Measurements from ENCODE around the gene MNX1.

MNX1 gene

DNA sequence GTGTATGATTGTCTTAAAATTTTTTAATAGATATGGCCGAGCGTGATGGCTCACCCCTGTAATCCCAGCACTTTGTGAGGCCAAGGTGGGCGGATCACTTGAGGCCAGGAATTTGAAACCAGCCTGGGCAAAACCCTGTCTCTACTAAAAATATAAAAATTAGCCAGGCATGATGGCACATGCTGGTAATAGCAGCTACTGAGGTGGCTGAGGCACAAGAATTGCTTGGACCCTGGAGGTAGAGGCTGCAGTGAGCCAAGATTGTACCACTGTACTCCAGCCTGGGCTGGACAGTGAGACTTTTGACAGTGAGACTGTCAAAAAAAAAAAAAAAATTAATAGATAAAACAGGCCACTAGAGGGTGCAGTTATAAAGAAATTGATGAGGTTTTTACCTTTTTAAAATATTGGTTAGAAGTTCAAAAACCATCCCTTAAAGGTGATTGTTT lies 40.5 kb downstream of the MNX1 start:
- DNase-seq (ENCODE audit: low read depth in 2 of 2) = no peak

DNA sequence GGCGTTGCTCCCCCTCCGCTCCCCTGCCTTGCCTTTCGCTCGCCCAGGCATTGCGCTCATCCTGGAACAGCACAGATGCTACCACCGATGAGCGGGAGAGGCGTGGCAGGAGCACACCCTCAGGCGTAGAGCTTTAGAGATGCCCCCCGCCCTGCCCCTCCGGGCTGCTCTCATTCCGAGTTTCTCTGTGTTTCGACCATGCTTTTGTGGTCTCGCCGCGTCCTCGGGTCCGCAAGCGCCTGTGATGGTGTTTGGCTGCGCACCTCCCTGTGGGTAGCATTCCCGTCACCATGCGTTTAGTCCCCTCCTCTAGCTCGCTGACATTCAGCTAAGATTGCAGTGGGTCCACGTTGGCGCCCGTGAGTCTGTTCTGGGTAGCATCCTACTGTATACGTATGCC lies 42.3 kb downstream of the MNX1 start:
- DNase-seq (ENCODE audit: low read depth in 2 of 2) = no peak

GRCh38 chr7:156966387-156966786 lies 44.1 kb downstream of the MNX1 start:
- DNase-seq (ENCODE audit: low read depth in 2 of 2) = no peak

GRCh38 chr7:156964971-156965370 lies 45.5 kb downstream of the MNX1 start:
- DNase-seq (ENCODE audit: low read depth in 2 of 2) = no peak

GRCh38 chr7:156963472-156963871 lies 47.0 kb downstream of the MNX1 start:
- no peak for DNase-seq (ENCODE audit: low read depth in 2 of 2)

- no peak for DNase-seq (ENCODE audit: low read depth in 2 of 2)
Measured at GRCh38 chr7:156962897-156963296, 47.6 kb downstream of the MNX1 start.

DNA sequence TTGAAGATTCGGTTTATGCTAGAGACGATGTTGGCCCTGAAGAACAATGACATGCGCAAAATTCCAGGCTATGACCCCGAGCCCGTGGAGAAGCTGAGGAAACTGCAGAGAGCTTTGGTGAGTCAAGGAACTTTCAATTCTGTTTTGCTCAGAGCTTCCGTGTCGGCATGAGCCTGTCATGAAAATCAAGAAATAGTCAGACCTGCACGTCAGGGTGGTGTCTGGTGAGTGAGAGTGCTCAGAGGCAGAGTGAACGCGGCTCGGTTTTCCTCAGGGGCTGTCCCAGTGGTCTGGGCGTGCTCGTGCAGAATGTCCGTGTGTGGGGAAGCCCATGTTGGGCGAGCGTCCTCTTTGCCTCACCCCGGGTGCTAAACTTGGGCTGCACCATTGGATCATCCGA lies 48.3 kb downstream of the MNX1 start:
- DNase-seq (ENCODE audit: low read depth in 2 of 2) = no peak

- no peak for DNase-seq (ENCODE audit: low read depth in 2 of 2)
Measured at GRCh38 chr7:156956727-156957126, 53.7 kb downstream of the MNX1 start.

- DNase-seq (ENCODE audit: low read depth in 2 of 2) = no peak
Measured at GRCh38 chr7:156954941-156955340, 55.5 kb downstream of the MNX1 start.

Measured in stimulated activated CD4-positive, alpha-beta T cell treated with anti-CD3 and anti-CD28 coated beads, Interleukin-1b, Interleukin-23, amount 100 ng/mL, for 1 hour (primary cell).